HEK293 (cell line): ENCODE results near the gene EML4.

Experiments used
- FEZF1 ChIP-seq: fragments of 450-650 bp; formaldehyde crosslinking; IDR thresholded peaks from 2 replicates; pipeline ENCODE4 v1.5.1; 2016; ENCODE audit warnings: missing biosample characterization, missing genetic modification characterization
- GLI4 ChIP-seq: fragments of 450-650 bp; formaldehyde crosslinking; IDR thresholded peaks from 2 replicates; pipeline ENCODE4 v1.5.1; 2016; ENCODE audit warnings: missing biosample characterization, missing genetic modification characterization
- KLF9 ChIP-seq: fragments of 450-650 bp; formaldehyde crosslinking; IDR thresholded peaks from 2 replicates; pipeline ENCODE4 v1.5.1; 2016; ENCODE audit warnings: missing biosample characterization, missing genetic modification characterization, low read depth
- OSR2 ChIP-seq: fragments of 450-650 bp; formaldehyde crosslinking; IDR thresholded peaks from 2 replicates; pipeline ENCODE4 v1.5.1; 2016; ENCODE audit warnings: missing biosample characterization, missing genetic modification characterization
- PRDM1 ChIP-seq: fragments of 450-650 bp; formaldehyde crosslinking; IDR thresholded peaks from 2 replicates; pipeline ENCODE4; 2016; ENCODE audit warnings: missing biosample characterization, missing genetic modification characterization
- RBAK ChIP-seq: fragments of 450-650 bp; formaldehyde crosslinking; IDR thresholded peaks from 2 replicates; pipeline ENCODE4 v1.5.1; 2016; ENCODE audit warnings: missing biosample characterization, missing genetic modification characterization
- SCRT2 ChIP-seq: fragments of 450-650 bp; formaldehyde crosslinking; IDR thresholded peaks from 2 replicates; pipeline ENCODE4 v1.5.1; 2016; ENCODE audit warnings: missing biosample characterization, missing genetic modification characterization
- ZFHX2 ChIP-seq: fragments of 450-650 bp; formaldehyde crosslinking; conservative IDR thresholded peaks from 2 replicates; pipeline ENCODE4 v1.5.1; 2016; ENCODE audit warnings: missing biosample characterization, missing genetic modification characterization
- ZFP3 ChIP-seq: fragments of 450-650 bp; formaldehyde crosslinking; IDR thresholded peaks from 2 replicates; pipeline ENCODE4 v1.5.1; 2016; ENCODE audit warnings: low read depth, missing biosample characterization, missing genetic modification characterization
- ZFP41 ChIP-seq: fragments of 450-650 bp; formaldehyde crosslinking; IDR thresholded peaks from 2 replicates; pipeline ENCODE4 v1.5.1; 2016; ENCODE audit warnings: missing biosample characterization, missing genetic modification characterization, borderline replicate concordance
- ZNF211 ChIP-seq: fragments of 450-650 bp; formaldehyde crosslinking; IDR thresholded peaks from 2 replicates; pipeline ENCODE4 v1.5.1; 2016; ENCODE audit warnings: low read depth, missing biosample characterization, missing genetic modification characterization
- ZNF366 ChIP-seq: fragments of 450-650 bp; formaldehyde crosslinking; conservative IDR thresholded peaks from 2 replicates; pipeline ENCODE4 v1.5.1; 2016; ENCODE audit warnings: missing biosample characterization, missing genetic modification characterization
- ZNF37A ChIP-seq: fragments of 450-650 bp; IDR thresholded peaks from 2 replicates; pipeline ENCODE4 v1.5.1; 2018; ENCODE audit warnings: missing biosample characterization, missing genetic modification characterization
- ZNF549 ChIP-seq: fragments of 450-650 bp; IDR thresholded peaks from 2 replicates; pipeline ENCODE4 v1.5.1; 2018; ENCODE audit warnings: missing biosample characterization, missing genetic modification characterization, mild to moderate bottlenecking, inconsistent platforms, moderate library complexity
- ZNF560 ChIP-seq: fragments of 450-650 bp; formaldehyde crosslinking; IDR thresholded peaks from 2 replicates; pipeline ENCODE4 v1.5.1; 2017; ENCODE audit warnings: missing biosample characterization, missing genetic modification characterization, borderline replicate concordance
- ZNF610 ChIP-seq: fragments of 450-650 bp; formaldehyde crosslinking; IDR thresholded peaks from 2 replicates; pipeline ENCODE4 v1.5.1; 2016; ENCODE audit warnings: missing biosample characterization, missing genetic modification characterization, borderline replicate concordance
- ZNF624 ChIP-seq: fragments of 450-650 bp; formaldehyde crosslinking; IDR thresholded peaks from 2 replicates; pipeline ENCODE4 v1.5.1; 2017; ENCODE audit warnings: missing biosample characterization, missing genetic modification characterization
- ZNF660 ChIP-seq: fragments of 450-650 bp; IDR thresholded peaks from 2 replicates; pipeline ENCODE4 v1.5.1; 2018; ENCODE audit warnings: missing biosample characterization, mild to moderate bottlenecking, missing genetic modification characterization
- ZNF677 ChIP-seq: fragments of 450-650 bp; IDR thresholded peaks from 2 replicates; pipeline ENCODE4 v1.5.0; 2018; ENCODE audit warnings: missing biosample characterization, mild to moderate bottlenecking, missing genetic modification characterization, moderate library complexity
- ZSCAN16 ChIP-seq: fragments of 450-650 bp; formaldehyde crosslinking; IDR thresholded peaks from 2 replicates; pipeline ENCODE4 v1.5.1; 2016; ENCODE audit warnings: missing biosample characterization, missing genetic modification characterization
- TF ChIP-seq, protein P1 (sequence below): fragments of 450-650 bp; formaldehyde crosslinking; IDR thresholded peaks from 2 replicates; pipeline ENCODE4 v1.5.1; 2016; ENCODE audit warnings: missing biosample characterization, missing genetic modification characterization
- TF ChIP-seq, protein P2 (sequence below): fragments of 450-650 bp; formaldehyde crosslinking; IDR thresholded peaks from 2 replicates; pipeline ENCODE4 v1.5.1; 2016; ENCODE audit warnings: missing biosample characterization, missing genetic modification characterization
- TF ChIP-seq, protein P3 (sequence below): fragments of 450-650 bp; formaldehyde crosslinking; IDR thresholded peaks from 2 replicates; pipeline ENCODE4 v1.5.1; 2016; ENCODE audit warnings: missing biosample characterization, missing genetic modification characterization
- TF ChIP-seq, protein P4 (sequence below): fragments of 450-650 bp; formaldehyde crosslinking; IDR thresholded peaks from 2 replicates; pipeline ENCODE4 v1.5.1; 2017; ENCODE audit warnings: missing biosample characterization, missing genetic modification characterization
- TF ChIP-seq, protein P5 (sequence below): fragments of 450-650 bp; formaldehyde crosslinking; IDR thresholded peaks from 2 replicates; pipeline ENCODE4 v1.5.1; 2016; ENCODE audit warnings: missing biosample characterization, missing genetic modification characterization
- TF ChIP-seq, protein P6 (sequence below): fragments of 450-650 bp; formaldehyde crosslinking; IDR thresholded peaks from 2 replicates; pipeline ENCODE4; 2016; ENCODE audit warnings: missing biosample characterization, missing genetic modification characterization
- TF ChIP-seq, protein P7 (sequence below): fragments of 450-650 bp; formaldehyde crosslinking; IDR thresholded peaks from 2 replicates; pipeline ENCODE4 v1.5.1; 2016; ENCODE audit warnings: missing biosample characterization, missing genetic modification characterization

The EML4 gene

DNA sequence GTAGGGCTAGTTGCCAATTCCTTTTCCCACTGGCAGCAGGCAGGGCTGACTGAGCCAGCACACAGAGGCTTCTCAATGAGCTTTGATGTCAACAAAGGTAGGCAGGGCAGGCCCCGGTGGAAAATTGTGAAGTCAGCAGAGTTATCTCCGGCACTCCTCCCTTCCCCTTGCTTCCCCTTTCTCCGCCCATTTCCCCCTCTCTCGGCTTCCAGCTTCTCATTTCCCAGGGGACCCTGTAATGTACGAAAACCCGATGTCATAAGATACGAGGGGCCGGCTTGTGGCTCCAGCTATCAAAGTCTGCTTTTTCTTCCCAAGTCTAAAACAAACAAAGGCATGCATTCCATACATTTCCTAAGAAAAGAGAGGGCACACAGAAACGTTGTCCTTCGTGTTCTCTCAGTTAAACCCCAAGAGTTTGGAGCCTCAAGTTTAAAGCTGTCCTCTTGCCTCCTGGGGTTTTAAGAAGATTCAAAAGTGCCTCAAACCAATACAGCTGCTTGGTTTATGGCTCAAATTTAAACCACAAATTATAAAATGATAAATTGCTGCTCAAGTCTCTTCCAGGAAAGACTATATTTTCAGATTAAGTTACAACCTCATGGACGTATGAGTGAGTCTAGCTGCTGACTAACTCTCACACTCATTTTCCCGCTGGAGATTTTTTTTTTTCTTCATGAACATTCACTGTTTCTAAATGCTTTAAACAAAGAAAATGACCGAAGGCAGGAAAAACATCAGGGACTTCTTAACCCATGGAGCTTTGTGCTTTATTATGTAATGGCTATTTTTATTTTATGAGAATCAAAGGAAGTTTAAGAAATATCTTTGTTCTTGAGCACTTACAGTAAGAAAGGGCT is 27.2 kb upstream of the EML4 start (continued):
- no peak for TF ChIP-seq ZNF211
- TF ChIP-seq ZNF624, result no peak
- TF ChIP-seq ZNF549 (tag by site-specific recombination), result no peak
- no peak for TF ChIP-seq ZNF37A (tag by site-specific recombination)
- TF ChIP-seq, protein P1, sequence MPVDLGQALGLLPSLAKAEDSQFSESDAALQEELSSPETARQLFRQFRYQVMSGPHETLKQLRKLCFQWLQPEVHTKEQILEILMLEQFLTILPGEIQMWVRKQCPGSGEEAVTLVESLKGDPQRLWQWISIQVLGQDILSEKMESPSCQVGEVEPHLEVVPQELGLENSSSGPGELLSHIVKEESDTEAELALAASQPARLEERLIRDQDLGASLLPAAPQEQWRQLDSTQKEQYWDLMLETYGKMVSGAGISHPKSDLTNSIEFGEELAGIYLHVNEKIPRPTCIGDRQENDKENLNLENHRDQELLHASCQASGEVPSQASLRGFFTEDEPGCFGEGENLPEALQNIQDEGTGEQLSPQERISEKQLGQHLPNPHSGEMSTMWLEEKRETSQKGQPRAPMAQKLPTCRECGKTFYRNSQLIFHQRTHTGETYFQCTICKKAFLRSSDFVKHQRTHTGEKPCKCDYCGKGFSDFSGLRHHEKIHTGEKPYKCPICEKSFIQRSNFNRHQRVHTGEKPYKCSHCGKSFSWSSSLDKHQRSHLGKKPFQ (tag by site-specific recombination), result no peak
- TF ChIP-seq ZNF677, result no peak
- peak; percentile 60; the same call in 1 of the 2 replicates for TF ChIP-seq OSR2
- peak; percentile 65 for TF ChIP-seq PRDM1 (tag by site-specific recombination)
- TF ChIP-seq ZSCAN16, result peak; percentile 31; the same call in 1 of the 2 replicates
- TF ChIP-seq, protein P2, sequence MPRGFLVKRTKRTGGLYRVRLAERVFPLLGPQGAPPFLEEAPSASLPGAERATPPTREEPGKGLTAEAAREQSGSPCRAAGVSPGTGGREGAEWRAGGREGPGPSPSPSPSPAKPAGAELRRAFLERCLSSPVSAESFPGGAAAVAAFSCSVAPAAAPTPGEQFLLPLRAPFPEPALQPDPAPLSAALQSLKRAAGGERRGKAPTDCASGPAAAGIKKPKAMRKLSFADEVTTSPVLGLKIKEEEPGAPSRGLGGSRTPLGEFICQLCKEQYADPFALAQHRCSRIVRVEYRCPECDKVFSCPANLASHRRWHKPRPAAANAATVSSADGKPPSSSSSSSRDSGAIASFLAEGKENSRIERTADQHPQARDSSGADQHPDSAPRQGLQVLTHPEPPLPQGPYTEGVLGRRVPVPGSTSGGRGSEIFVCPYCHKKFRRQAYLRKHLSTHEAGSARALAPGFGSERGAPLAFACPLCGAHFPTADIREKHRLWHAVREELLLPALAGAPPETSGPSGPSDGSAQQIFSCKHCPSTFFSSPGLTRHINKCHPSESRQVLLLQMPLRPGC (tag by site-specific recombination), result peak; percentile 75
- no peak for TF ChIP-seq RBAK (tag by site-specific recombination)
- TF ChIP-seq, protein P3, sequence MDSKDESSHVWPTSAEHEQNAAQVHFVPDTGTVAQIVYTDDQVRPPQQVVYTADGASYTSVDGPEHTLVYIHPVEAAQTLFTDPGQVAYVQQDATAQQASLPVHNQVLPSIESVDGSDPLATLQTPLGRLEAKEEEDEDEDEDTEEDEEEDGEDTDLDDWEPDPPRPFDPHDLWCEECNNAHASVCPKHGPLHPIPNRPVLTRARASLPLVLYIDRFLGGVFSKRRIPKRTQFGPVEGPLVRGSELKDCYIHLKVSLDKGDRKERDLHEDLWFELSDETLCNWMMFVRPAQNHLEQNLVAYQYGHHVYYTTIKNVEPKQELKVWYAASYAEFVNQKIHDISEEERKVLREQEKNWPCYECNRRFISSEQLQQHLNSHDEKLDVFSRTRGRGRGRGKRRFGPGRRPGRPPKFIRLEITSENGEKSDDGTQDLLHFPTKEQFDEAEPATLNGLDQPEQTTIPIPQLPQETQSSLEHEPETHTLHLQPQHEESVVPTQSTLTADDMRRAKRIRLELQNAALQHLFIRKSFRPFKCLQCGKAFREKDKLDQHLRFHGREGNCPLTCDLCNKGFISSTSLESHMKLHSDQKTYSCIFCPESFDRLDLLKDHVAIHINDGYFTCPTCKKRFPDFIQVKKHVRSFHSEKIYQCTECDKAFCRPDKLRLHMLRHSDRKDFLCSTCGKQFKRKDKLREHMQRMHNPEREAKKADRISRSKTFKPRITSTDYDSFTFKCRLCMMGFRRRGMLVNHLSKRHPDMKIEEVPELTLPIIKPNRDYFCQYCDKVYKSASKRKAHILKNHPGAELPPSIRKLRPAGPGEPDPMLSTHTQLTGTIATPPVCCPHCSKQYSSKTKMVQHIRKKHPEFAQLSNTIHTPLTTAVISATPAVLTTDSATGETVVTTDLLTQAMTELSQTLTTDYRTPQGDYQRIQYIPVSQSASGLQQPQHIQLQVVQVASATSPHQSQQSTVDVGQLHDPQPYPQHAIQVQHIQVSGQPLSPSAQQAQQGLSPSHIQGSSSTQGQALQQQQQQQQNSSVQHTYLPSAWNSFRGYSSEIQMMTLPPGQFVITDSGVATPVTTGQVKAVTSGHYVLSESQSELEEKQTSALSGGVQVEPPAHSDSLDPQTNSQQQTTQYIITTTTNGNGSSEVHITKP (tag by site-specific recombination), result peak; percentile 89
- TF ChIP-seq ZFP3 (tag by site-specific recombination), result no peak
- TF ChIP-seq ZFP41 (tag by site-specific recombination), result no peak
- no peak for TF ChIP-seq GLI4 (tag by site-specific recombination)
- TF ChIP-seq KLF9 (tag by site-specific recombination), result peak; percentile 40; the same call in 1 of the 2 replicates
- TF ChIP-seq, protein P4, sequence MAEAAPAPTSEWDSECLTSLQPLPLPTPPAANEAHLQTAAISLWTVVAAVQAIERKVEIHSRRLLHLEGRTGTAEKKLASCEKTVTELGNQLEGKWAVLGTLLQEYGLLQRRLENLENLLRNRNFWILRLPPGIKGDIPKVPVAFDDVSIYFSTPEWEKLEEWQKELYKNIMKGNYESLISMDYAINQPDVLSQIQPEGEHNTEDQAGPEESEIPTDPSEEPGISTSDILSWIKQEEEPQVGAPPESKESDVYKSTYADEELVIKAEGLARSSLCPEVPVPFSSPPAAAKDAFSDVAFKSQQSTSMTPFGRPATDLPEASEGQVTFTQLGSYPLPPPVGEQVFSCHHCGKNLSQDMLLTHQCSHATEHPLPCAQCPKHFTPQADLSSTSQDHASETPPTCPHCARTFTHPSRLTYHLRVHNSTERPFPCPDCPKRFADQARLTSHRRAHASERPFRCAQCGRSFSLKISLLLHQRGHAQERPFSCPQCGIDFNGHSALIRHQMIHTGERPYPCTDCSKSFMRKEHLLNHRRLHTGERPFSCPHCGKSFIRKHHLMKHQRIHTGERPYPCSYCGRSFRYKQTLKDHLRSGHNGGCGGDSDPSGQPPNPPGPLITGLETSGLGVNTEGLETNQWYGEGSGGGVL (tag by site-specific recombination), result peak; percentile 96
- TF ChIP-seq, protein P5, sequence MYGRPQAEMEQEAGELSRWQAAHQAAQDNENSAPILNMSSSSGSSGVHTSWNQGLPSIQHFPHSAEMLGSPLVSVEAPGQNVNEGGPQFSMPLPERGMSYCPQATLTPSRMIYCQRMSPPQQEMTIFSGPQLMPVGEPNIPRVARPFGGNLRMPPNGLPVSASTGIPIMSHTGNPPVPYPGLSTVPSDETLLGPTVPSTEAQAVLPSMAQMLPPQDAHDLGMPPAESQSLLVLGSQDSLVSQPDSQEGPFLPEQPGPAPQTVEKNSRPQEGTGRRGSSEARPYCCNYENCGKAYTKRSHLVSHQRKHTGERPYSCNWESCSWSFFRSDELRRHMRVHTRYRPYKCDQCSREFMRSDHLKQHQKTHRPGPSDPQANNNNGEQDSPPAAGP (tag by site-specific recombination), result peak; percentile 36; the same call in 1 of the 2 replicates
- TF ChIP-seq ZNF560 (tag by site-specific recombination), result no peak
- TF ChIP-seq FEZF1 (tag by site-specific recombination), result peak; percentile 86
- TF ChIP-seq ZNF660 (tag by site-specific recombination), result no peak
- TF ChIP-seq, protein P6, sequence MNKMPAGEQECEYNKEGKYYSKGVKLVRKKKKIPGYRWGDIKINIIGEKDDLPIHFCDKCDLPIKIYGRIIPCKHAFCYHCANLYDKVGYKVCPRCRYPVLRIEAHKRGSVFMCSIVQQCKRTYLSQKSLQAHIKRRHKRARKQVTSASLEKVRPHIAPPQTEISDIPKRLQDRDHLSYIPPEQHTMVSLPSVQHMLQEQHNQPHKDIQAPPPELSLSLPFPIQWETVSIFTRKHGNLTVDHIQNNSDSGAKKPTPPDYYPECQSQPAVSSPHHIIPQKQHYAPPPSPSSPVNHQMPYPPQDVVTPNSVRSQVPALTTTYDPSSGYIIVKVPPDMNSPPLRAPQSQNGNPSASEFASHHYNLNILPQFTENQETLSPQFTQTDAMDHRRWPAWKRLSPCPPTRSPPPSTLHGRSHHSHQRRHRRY (tag by site-specific recombination), result no peak
- no peak for TF ChIP-seq SCRT2 (tag by site-specific recombination)
- TF ChIP-seq ZNF610 (tag by site-specific recombination), result no peak
- TF ChIP-seq ZFHX2, result no peak
- TF ChIP-seq, protein P7, sequence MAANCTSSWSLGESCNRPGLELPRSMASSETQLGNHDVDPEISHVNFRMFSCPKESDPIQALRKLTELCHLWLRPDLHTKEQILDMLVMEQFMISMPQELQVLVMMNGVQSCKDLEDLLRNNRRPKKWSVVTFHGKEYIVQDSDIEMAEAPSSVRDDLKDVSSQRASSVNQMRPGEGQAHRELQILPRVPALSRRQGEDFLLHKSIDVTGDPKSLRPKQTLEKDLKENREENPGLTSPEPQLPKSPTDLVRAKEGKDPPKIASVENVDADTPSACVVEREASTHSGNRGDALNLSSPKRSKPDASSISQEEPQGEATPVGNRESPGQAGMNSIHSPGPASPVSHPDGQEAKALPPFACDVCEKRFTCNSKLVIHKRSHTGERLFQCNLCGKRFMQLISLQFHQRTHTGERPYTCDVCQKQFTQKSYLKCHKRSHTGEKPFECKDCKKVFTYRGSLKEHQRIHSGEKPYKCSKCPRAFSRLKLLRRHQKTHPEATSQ (tag by site-specific recombination), result no peak
- TF ChIP-seq ZNF366 (tag by site-specific recombination), result peak; percentile 80
